ENCODE measurements around the gene CDH1.

CDH1 gene

GRCh38 chr16:68717684-68718083, 19.4 kb upstream of the CDH1 start:
- no peak for TF ChIP-seq CTCF (conservative IDR thresholded peaks at IDR 0.05; ENCODE audit: low read depth, low read length)
- H3K4me3 ChIP-seq (ENCODE audit: low read depth, low read length), result no peak overlapping the region
- DNase-seq (ENCODE audit: low read depth), result no peak

- no peak for TF ChIP-seq CTCF (conservative IDR thresholded peaks at IDR 0.05; ENCODE audit: low read depth, low read length)
- no peak overlapping the region for H3K4me3 ChIP-seq (ENCODE audit: low read depth, low read length)
- no peak for DNase-seq (ENCODE audit: low read depth)
Observed at GRCh38 chr16:68718590-68718989, 18.5 kb upstream of the CDH1 start.

GRCh38 chr16:68719993-68720489, 17.1 kb upstream of the CDH1 start:
- H3K4me3 ChIP-seq (ENCODE audit: low read depth, low read length), result no peak overlapping the region
- no peak for TF ChIP-seq CTCF (conservative IDR thresholded peaks at IDR 0.05; ENCODE audit: low read depth, low read length)
- DNase-seq (ENCODE audit: low read depth), result no peak

GRCh38 chr16:68722119-68723024, 14.7 kb upstream of the CDH1 start:
- TF ChIP-seq CTCF (conservative IDR thresholded peaks at IDR 0.05; ENCODE audit: low read depth, low read length), result no peak
- no peak overlapping the region for H3K4me3 ChIP-seq (ENCODE audit: low read depth, low read length)
- no peak for DNase-seq (ENCODE audit: low read depth)

GRCh38 chr16:68724797-68725196, 12.3 kb upstream of the CDH1 start:
- TF ChIP-seq CTCF (conservative IDR thresholded peaks at IDR 0.05; ENCODE audit: low read depth, low read length), result no peak
- H3K4me3 ChIP-seq (ENCODE audit: low read depth, low read length), result no peak overlapping the region
- DNase-seq (ENCODE audit: low read depth), result no peak

- no peak overlapping the region for H3K4me3 ChIP-seq (ENCODE audit: low read depth, low read length)
- no peak for TF ChIP-seq CTCF (conservative IDR thresholded peaks at IDR 0.05; ENCODE audit: low read depth, low read length)
- DNase-seq (ENCODE audit: low read depth), result no peak
Observed at GRCh38 chr16:68728523-68728922, 8.6 kb upstream of the CDH1 start.

- DNase-seq (ENCODE audit: low read depth), result no peak
- TF ChIP-seq CTCF (conservative IDR thresholded peaks at IDR 0.05; ENCODE audit: low read depth, low read length), result no peak
- no peak overlapping the region for H3K4me3 ChIP-seq (ENCODE audit: low read depth, low read length)
Observed at GRCh38 chr16:68731637-68732036, 5.5 kb upstream of the CDH1 start.

Measured in choroid plexus epithelial cell (primary cell).